Thoracic aorta (tissue), 2 donors: ENCODE results near the gene CDH23. TPM values are rescaled to one million over a fixed set of nuclear protein-coding genes. Genes with fewer than 3 reads are reported as not detected.

Experiments
- ATAC-seq: fragments of 150-250 bp; one replicate; pipeline ENCODE4 v1.8.0; 2017; ENCODE audit warnings: low read depth; ENCODE audit not compliant: insufficient number of reproducible peaks, low FRiP score
- DNase-seq: peaks from one replicate; pipeline ENCODE4 v3.0.0-alpha.2; 2020; ENCODE audit warnings: low spot score
- H3K27ac ChIP-seq, 2 donors: fragments of 200-600 bp; sonication (generic); 1 replicate in 1 of 2; 2 replicates in 1 of 2; pipeline ENCODE4 v1.5.1; 2016; ENCODE audit warnings: mild to moderate bottlenecking in 2 of 2, moderate library complexity in 2 of 2
- H3K27me3 ChIP-seq: fragments of 200-600 bp; sonication (generic); replicated peaks from 2 replicates; pipeline ENCODE4 v1.6.0; 2016; ENCODE audit warnings: mild to moderate bottlenecking; ENCODE audit not compliant: insufficient read depth
- H3K36me3 ChIP-seq: fragments of 200-600 bp; sonication (generic); one replicate; pipeline ENCODE4 v1.5.1; 2016
- H3K4me1 ChIP-seq, 2 donors: fragments of 200-600 bp; sonication (generic); 1 replicate in 1 of 2; 2 replicates in 1 of 2; pipeline versions ENCODE4 v1.5.1 to v1.6.0; 2016; ENCODE audit warnings: low read depth in 2 of 2, mild to moderate bottlenecking in 1 of 2; ENCODE audit not compliant: control insufficient read depth in 1 of 2
- H3K4me3 ChIP-seq: fragments of 200-600 bp; sonication (generic); 2 replicates; pipeline ENCODE4 v1.5.1; 2016; ENCODE audit warnings: mild to moderate bottlenecking
- H3K9me3 ChIP-seq: fragments of 200-600 bp; sonication (generic); 2 replicates; pipeline ENCODE4 v1.5.1; 2016
- CTCF ChIP-seq: fragments of 200-600 bp; sonication (generic); IDR thresholded peaks from one replicate; pipeline ENCODE4 v1.5.1; 2019; ENCODE audit warnings: antibody characterized with exemption
- total RNA-seq, 2 donors: library from RNA; depleted of rRNA; stranded (reverse); fragments of >200 nt; gene quantifications; one replicate each; pipeline versions ENCODE4 v1.1.0 to v1.2.3, GENCODE V29; 2016

Gene CDH23
- total RNA-seq, 2 donors from 2014 or later: 10.6 to 10.8 TPM

GRCh38 chr10:71691405-71691804 is 294.7 kb downstream of the CDH23 start:
- Histone ChIP-seq H3K27ac (no peak overlapping the region), H3K9me3 (no peaks in the 10 kb centered on the region), H3K4me1 (no peaks in the 10 kb centered on the region), H3K36me3 (no peaks in the 10 kb centered on the region), H3K4me3 (no peak overlapping the region), H3K27me3 (no peaks in the 10 kb centered on the region)
- no peak for TF ChIP-seq CTCF
- ATAC-seq: no peak
- no peak for DNase-seq

- Histone ChIP-seq H3K27me3 (no peaks in the 10 kb centered on the region), H3K27ac (no peak overlapping the region), H3K36me3 (no peaks in the 10 kb centered on the region), H3K9me3 (no peaks in the 10 kb centered on the region), H3K4me3 (no peak overlapping the region), H3K4me1 (no peaks in the 10 kb centered on the region)
- DNase-seq (no peak), ATAC-seq (no peak)
- TF ChIP-seq CTCF: no peak
These were observed 296.0 kb downstream of the CDH23 start for GRCh38 chr10:71692598-71693306.

- no peak for ATAC-seq
- no peaks in the 10 kb centered on the region for H3K27me3 ChIP-seq
- TF ChIP-seq CTCF: no peak
- no peaks in the 10 kb centered on the region for H3K9me3 ChIP-seq
- no peaks in the 10 kb centered on the region for H3K36me3 ChIP-seq
- no peaks in the 10 kb centered on the region for H3K4me1 ChIP-seq
- no peak overlapping the region for H3K27ac ChIP-seq
- no peak overlapping the region for H3K4me3 ChIP-seq
- DNase-seq: no peak
These were observed 296.7 kb downstream of the CDH23 start for GRCh38 chr10:71693377-71693776.

- Histone ChIP-seq H3K27ac (no peak overlapping the region), H3K4me3 (no peak overlapping the region)
These were observed 297.4 kb downstream of the CDH23 start for GRCh38 chr10:71694039-71694501.

GRCh38 chr10:71694567-71694968 is 297.8 kb downstream of the CDH23 start:
- no peaks in the 10 kb centered on the region for H3K36me3 ChIP-seq
- H3K9me3 ChIP-seq: no peaks in the 10 kb centered on the region
- TF ChIP-seq CTCF: no peak
- no peak overlapping the region for H3K27ac ChIP-seq
- no peak overlapping the region for H3K4me3 ChIP-seq
- DNase-seq (no peak), ATAC-seq (no peak)
- no peaks in the 10 kb centered on the region for H3K4me1 ChIP-seq
- no peaks in the 10 kb centered on the region for H3K27me3 ChIP-seq

More at GRCh38 chr10:71694039-71694501, 297.4 kb downstream of the CDH23 start:
- no peak for TF ChIP-seq CTCF
- DNase-seq: no peak
- no peak for ATAC-seq
- Histone ChIP-seq H3K9me3 (no peaks in the 10 kb centered on the region), H3K4me1 (no peaks in the 10 kb centered on the region), H3K27me3 (no peaks in the 10 kb centered on the region), H3K36me3 (no peaks in the 10 kb centered on the region)
